Fibroblast of skin of left quadriceps (primary cell): ENCODE data around the gene PHC2.

ENCODE experiments used
- DNase-seq, 2 experiments: peaks; one replicate each; pipeline ENCODE4 v3.0.0-alpha.2; 2013; ENCODE audit warnings: low read depth in 2 of 2

PHC2 gene

GRCh38 chr1:33369764-33370163 is 61.1 kb downstream of the PHC2 start:
- no peak for DNase-seq

- DNase-seq = no peak
Observed at GRCh38 chr1:33369081-33369480, 61.8 kb downstream of the PHC2 start.

- no peak for DNase-seq
Observed at GRCh38 chr1:33368431-33368830, 62.5 kb downstream of the PHC2 start.

GRCh38 chr1:33367485-33368405 is 63.1 kb downstream of the PHC2 start:
- peak; percentile 45 to 48 for DNase-seq

GRCh38 chr1:33366762-33367484 is 64.0 kb downstream of the PHC2 start:
- no peak for DNase-seq

- no peak for DNase-seq
Observed at GRCh38 chr1:33365560-33365997, 65.3 kb downstream of the PHC2 start.

- DNase-seq = no peak
Observed at GRCh38 chr1:33364565-33364918, 66.4 kb downstream of the PHC2 start.

- no peak for DNase-seq
Observed at GRCh38 chr1:33363470-33363861, 67.4 kb downstream of the PHC2 start.

GRCh38 chr1:33363021-33363420 is 67.9 kb downstream of the PHC2 start:
- DNase-seq = no peak

- no peak for DNase-seq
Observed at GRCh38 chr1:33361532-33362235, 69.2 kb downstream of the PHC2 start.

GRCh38 chr1:33360367-33360766 is 70.5 kb downstream of the PHC2 start:
- no peak for DNase-seq

GRCh38 chr1:33359931-33360330 is 71.0 kb downstream of the PHC2 start:
- DNase-seq = no peak

GRCh38 chr1:33358795-33359503 is 71.9 kb downstream of the PHC2 start:
- DNase-seq = no peak

- DNase-seq = no peak
Observed at GRCh38 chr1:33358114-33358794, 72.6 kb downstream of the PHC2 start.

- no peak for DNase-seq
Observed at GRCh38 chr1:33357099-33357498, 73.8 kb downstream of the PHC2 start.

- no peak for DNase-seq
Observed at GRCh38 chr1:33354707-33355316, 76.1 kb downstream of the PHC2 start.

- no peak for DNase-seq
Observed at GRCh38 chr1:33353531-33353930, 77.4 kb downstream of the PHC2 start.

GRCh38 chr1:33351281-33351660 is 79.6 kb downstream of the PHC2 start:
- no peak for DNase-seq

- DNase-seq = no peak
Observed at GRCh38 chr1:33350611-33351280, 80.1 kb downstream of the PHC2 start.
